HG02973 (cell line): ENCODE data around the gene PACSIN3.
"Not testable (repeated sequence)": the region's sequence is repeated elsewhere in the genome, so short reads cannot be mapped to it uniquely, and the experiment has no call there.

Source experiments
- ATAC-seq: cut with Tn5 transposase; IDR thresholded peaks from one replicate; pipeline ENCODE4 v1.9.1; 2021; ENCODE audit warnings: moderate library complexity; ENCODE audit not compliant: unreplicated experiment

Gene PACSIN3

GRCh38 chr11:47198161-47198560 is 11.9 kb upstream of the PACSIN3 start:
- ATAC-seq = not testable (repeated sequence)

- no peak for ATAC-seq
Measured at GRCh38 chr11:47192111-47192510, 5.9 kb upstream of the PACSIN3 start.

GRCh38 chr11:47191137-47191536 is 4.9 kb upstream of the PACSIN3 start:
- not testable (repeated sequence) for ATAC-seq

- ATAC-seq = no peak
Measured at GRCh38 chr11:47189100-47189834, 3.0 kb upstream of the PACSIN3 start.

- ATAC-seq = no peak
Measured at GRCh38 chr11:47188259-47188658, 2.0 kb upstream of the PACSIN3 start.

GRCh38 chr11:47187723-47188122 is 1.5 kb upstream of the PACSIN3 start:
- ATAC-seq = no peak

- ATAC-seq = no peak
Measured at GRCh38 chr11:47186700-47187695, 764 bp upstream of the PACSIN3 start.

GRCh38 chr11:47185305-47186075 is 744 bp downstream of the PACSIN3 start:
- no peak for ATAC-seq

GRCh38 chr11:47184711-47185304 is 1.4 kb downstream of the PACSIN3 start:
- ATAC-seq = no peak

- ATAC-seq = no peak
Measured at GRCh38 chr11:47183969-47184368, 2.3 kb downstream of the PACSIN3 start.

GRCh38 chr11:47183031-47183856 is 3.0 kb downstream of the PACSIN3 start:
- no peak for ATAC-seq

- ATAC-seq = no peak
Measured at GRCh38 chr11:47182380-47182779, 3.9 kb downstream of the PACSIN3 start.

GRCh38 chr11:47181271-47181670 is 5.0 kb downstream of the PACSIN3 start:
- ATAC-seq = no peak

- ATAC-seq = no peak
Measured at GRCh38 chr11:47180006-47180787, 6.0 kb downstream of the PACSIN3 start.

GRCh38 chr11:47179655-47179991 is 6.6 kb downstream of the PACSIN3 start:
- no peak for ATAC-seq

- no peak for ATAC-seq
Measured at GRCh38 chr11:47178737-47179654, 7.2 kb downstream of the PACSIN3 start.

- no peak for ATAC-seq
Measured at GRCh38 chr11:47178316-47178715, 7.9 kb downstream of the PACSIN3 start.

- no peak for ATAC-seq
Measured at GRCh38 chr11:47177846-47178245, 8.4 kb downstream of the PACSIN3 start.
